Keratinocyte (primary cell): Measurements from ENCODE around the gene ST8SIA6. TPM values are rescaled to one million over a fixed set of nuclear protein-coding genes. Genes with fewer than 3 reads are reported as not detected.

Experiments used
- DNase-seq: peaks from one replicate; pipeline ENCODE4 v3.0.0-alpha.2; 2011; ENCODE audit warnings: low read depth, missing footprints, low spot score
- FAIRE-seq: peaks from 2 replicates; lab custom pipeline; 2011; peaks lifted over from hg19 to GRCh38; lab: Jason Lieb, UNC
- H2AFZ ChIP-seq: 2 replicates; pipeline ENCODE4 v1.6.0; 2012; ENCODE audit warnings: low read length, control low read depth, inconsistent platforms; ENCODE audit not compliant: control insufficient read depth
- H3K27ac ChIP-seq: 2 replicates; pipeline ENCODE4 v1.5.1; 2011; ENCODE audit warnings: low read length; ENCODE audit not compliant: control insufficient read depth, insufficient read depth
- H3K27me3 ChIP-seq: 3 replicates; pipeline ENCODE4 v1.6.0; 2011; ENCODE audit warnings: low read length; ENCODE audit not compliant: control insufficient read depth, insufficient read depth; ENCODE audit errors: extremely low read depth
- H3K36me3 ChIP-seq, 2 experiments: 2 replicates in 1 of 2; 3 replicates in 1 of 2; pipeline ENCODE4 v1.5.1; 2011; ENCODE audit warnings: low read length in 2 of 2, mild to moderate bottlenecking in 1 of 2; ENCODE audit not compliant: control insufficient read depth in 2 of 2, insufficient read depth in 2 of 2; ENCODE audit errors: extremely low read depth in 1 of 2
- H3K4me1 ChIP-seq: 3 replicates; pipeline ENCODE4 v1.5.1; 2011; ENCODE audit warnings: low read length; ENCODE audit not compliant: control insufficient read depth, insufficient read depth; ENCODE audit errors: extremely low read depth
- H3K4me2 ChIP-seq: 3 replicates; pipeline ENCODE4 v1.6.0; 2011; ENCODE audit warnings: low read depth, low read length; ENCODE audit not compliant: control insufficient read depth, insufficient read depth; ENCODE audit errors: extremely low read depth
- H3K4me3 ChIP-seq, 3 experiments: fragments of 200-600 bp in 1 of 3; sonication (generic) in 1 of 3; 2 replicates in 2 of 3; 3 replicates in 1 of 3; pipeline ENCODE4 v1.5.1; 2011 to 2016; ENCODE audit warnings: low read length in 3 of 3, mild to moderate bottlenecking in 3 of 3, control low read depth in 2 of 3, inconsistent platforms in 1 of 3, low read depth in 1 of 3, mixed read lengths in 1 of 3, mixed run types in 1 of 3, moderate library complexity in 1 of 3; ENCODE audit not compliant: control insufficient read depth in 2 of 3, insufficient read depth in 2 of 3; ENCODE audit errors: extremely low read depth in 1 of 3
- H3K79me2 ChIP-seq: 2 replicates; pipeline ENCODE4 v1.6.0; 2012; ENCODE audit warnings: low read length; ENCODE audit not compliant: control insufficient read depth, insufficient read depth
- H3K9ac ChIP-seq: 3 replicates; pipeline ENCODE4 v1.6.0; 2011; ENCODE audit warnings: low read length; ENCODE audit not compliant: control insufficient read depth, insufficient read depth; ENCODE audit errors: extremely low read depth
- H3K9me1 ChIP-seq: 3 replicates; pipeline ENCODE4 v1.6.0; 2011; ENCODE audit warnings: low read length; ENCODE audit not compliant: control insufficient read depth, insufficient read depth; ENCODE audit errors: extremely low read depth
- H3K9me3 ChIP-seq: 2 replicates; pipeline ENCODE4 v1.5.1; 2012; ENCODE audit warnings: low read depth, low read length; ENCODE audit not compliant: control insufficient read depth
- H4K20me1 ChIP-seq: 3 replicates; pipeline ENCODE4 v1.6.0; 2011; ENCODE audit warnings: low read length; ENCODE audit not compliant: control insufficient read depth, insufficient read depth; ENCODE audit errors: extremely low read depth
- CTCF ChIP-seq, 3 experiments: IDR thresholded peaks in 1 of 3; conservative IDR thresholded peaks in 1 of 3; optimal IDR thresholded peaks in 1 of 3; 2 replicates in 2 of 3; 3 replicates in 1 of 3; pipeline versions ENCODE3 to v1.5.1; 2011; ENCODE audit warnings: low read length in 3 of 3, mild to moderate bottlenecking in 3 of 3, moderate library complexity in 2 of 3, control low read depth in 1 of 3, inconsistent platforms in 1 of 3; ENCODE audit not compliant: insufficient read depth in 2 of 3; ENCODE audit errors: extremely low read depth in 1 of 3
- EZH2 ChIP-seq: IDR thresholded peaks from one replicate; pipeline ENCODE4 v1.6.1; 2012; ENCODE audit warnings: inconsistent platforms, mild to moderate bottlenecking, low read length, moderate library complexity
- dilution Hi-C: fragments of 300-500 bp; cut with MboI; formaldehyde crosslinking; loops from one replicate; pipeline ENCODE4 v1.7.0; 2020; ENCODE audit warnings: low sequenced_read_pairs; ENCODE audit not compliant: extremely low pct_ligation_motif_present
- polyA plus RNA-seq, 5 experiments: library from polyadenylated mRNA; depleted of rRNA in 3 of 5; stranded (reverse) in 3 of 5; stranded (forward) in 1 of 5; unstranded in 1 of 5; fragments of >200 nt; gene quantifications; 1 replicate in 1 of 5; 2 replicates in 3 of 5; 3 replicates in 1 of 5; pipeline versions ENCODE4 v1.2.1 to v1.2.3, GENCODE V29; 2011 to 2012; ENCODE audit warnings: missing spikeins in 2 of 5, low read depth in 1 of 5, low replicate concordance in 1 of 5

ST8SIA6 gene
- polyA plus RNA-seq, 1 donor (not counting 4 experiments of a cell fraction or from before 2014, with no cell fraction given), result not detected

GRCh38 chr10:17494626-17495260 is 40.3 kb upstream of the ST8SIA6 start:
- H3K79me2 ChIP-seq, result no peaks in the 10 kb centered on the region
- H3K9ac ChIP-seq, result no peak overlapping the region
- no peaks in the 10 kb centered on the region for H4K20me1 ChIP-seq
- H3K27me3 ChIP-seq, result no peaks in the 10 kb centered on the region
- H3K27ac ChIP-seq, result no peak overlapping the region
- no peak overlapping the region for H3K4me2 ChIP-seq
- dilution Hi-C loops, result no loop called here
- H2AFZ ChIP-seq, result no peak overlapping the region
- no peak overlapping the region for H3K4me3 ChIP-seq
- no peaks in the 10 kb centered on the region for H3K9me1 ChIP-seq
- no peaks in the 10 kb centered on the region for H3K36me3 ChIP-seq
- FAIRE-seq (no peak), DNase-seq (no peak)
- TF ChIP-seq CTCF (optimal IDR thresholded peaks at IDR 0.05 in 1 of 3, IDR thresholded peaks at IDR 0.05 in 1 of 3, conservative IDR thresholded peaks at IDR 0.05 in 1 of 3; ENCODE audit: extremely low read depth in 1 of 3, insufficient read depth in 2 of 3, low read length in 3 of 3) (no peak), EZH2 (no peak)
- no peaks in the 10 kb centered on the region for H3K9me3 ChIP-seq
- H3K4me1 ChIP-seq, result no peaks in the 10 kb centered on the region

- H3K27me3 ChIP-seq, result no peaks in the 10 kb centered on the region
- FAIRE-seq, result no peak
- no peak overlapping the region for H3K27ac ChIP-seq
- TF ChIP-seq CTCF (optimal IDR thresholded peaks at IDR 0.05 in 1 of 3, IDR thresholded peaks at IDR 0.05 in 1 of 3, conservative IDR thresholded peaks at IDR 0.05 in 1 of 3; ENCODE audit: extremely low read depth in 1 of 3, insufficient read depth in 2 of 3, low read length in 3 of 3) (no peak), EZH2 (no peak)
- H3K9me1 ChIP-seq, result no peaks in the 10 kb centered on the region
- H3K9me3 ChIP-seq, result no peaks in the 10 kb centered on the region
- H3K79me2 ChIP-seq, result no peaks in the 10 kb centered on the region
- no peaks in the 10 kb centered on the region for H4K20me1 ChIP-seq
- dilution Hi-C loops, result no loop called here
- H3K9ac ChIP-seq, result no peak overlapping the region
- H3K36me3 ChIP-seq, result no peaks in the 10 kb centered on the region
- H2AFZ ChIP-seq, result no peak overlapping the region
- H3K4me3 ChIP-seq, result no peak overlapping the region
- H3K4me1 ChIP-seq, result no peaks in the 10 kb centered on the region
- no peak for DNase-seq
- no peak overlapping the region for H3K4me2 ChIP-seq
These were observed 34.5 kb upstream of the ST8SIA6 start for GRCh38 chr10:17488848-17489247.
